GM18870 (cell line): ENCODE data around the gene RALB.

Experiments
- ATAC-seq: cut with Tn5 transposase; IDR thresholded peaks from one replicate; pipeline ENCODE4 v1.9.1; 2021; ENCODE audit warnings: moderate library complexity; ENCODE audit not compliant: unreplicated experiment

RALB gene

GRCh38 chr2:120330946-120331822 lies 78.5 kb downstream of the RALB start:
- ATAC-seq: no peak

- ATAC-seq: no peak
Observed at GRCh38 chr2:120331903-120332302, 79.3 kb downstream of the RALB start.

- ATAC-seq: no peak
Observed at GRCh38 chr2:120332384-120332783, 79.7 kb downstream of the RALB start.

GRCh38 chr2:120334068-120334467 lies 81.4 kb downstream of the RALB start:
- ATAC-seq: no peak

GRCh38 chr2:120336749-120337148 lies 84.1 kb downstream of the RALB start:
- ATAC-seq: no peak

GRCh38 chr2:120338015-120338414 lies 85.4 kb downstream of the RALB start:
- no peak for ATAC-seq

- no peak for ATAC-seq
Observed at GRCh38 chr2:120341977-120342376, 89.3 kb downstream of the RALB start.

GRCh38 chr2:120342446-120342845 lies 89.8 kb downstream of the RALB start:
- no peak for ATAC-seq

- no peak for ATAC-seq
Observed at GRCh38 chr2:120343100-120343432, 90.4 kb downstream of the RALB start.

GRCh38 chr2:120343433-120344105 lies 90.9 kb downstream of the RALB start:
- ATAC-seq: no peak
